ENCODE results near the gene UMAD1. TPM values are rescaled to one million over a fixed set of nuclear protein-coding genes. Genes with fewer than 3 reads are reported as not detected.

Gene UMAD1
- total RNA-seq, 2 donors from 2014 or later = 21.9 to 26.3 TPM

DNA sequence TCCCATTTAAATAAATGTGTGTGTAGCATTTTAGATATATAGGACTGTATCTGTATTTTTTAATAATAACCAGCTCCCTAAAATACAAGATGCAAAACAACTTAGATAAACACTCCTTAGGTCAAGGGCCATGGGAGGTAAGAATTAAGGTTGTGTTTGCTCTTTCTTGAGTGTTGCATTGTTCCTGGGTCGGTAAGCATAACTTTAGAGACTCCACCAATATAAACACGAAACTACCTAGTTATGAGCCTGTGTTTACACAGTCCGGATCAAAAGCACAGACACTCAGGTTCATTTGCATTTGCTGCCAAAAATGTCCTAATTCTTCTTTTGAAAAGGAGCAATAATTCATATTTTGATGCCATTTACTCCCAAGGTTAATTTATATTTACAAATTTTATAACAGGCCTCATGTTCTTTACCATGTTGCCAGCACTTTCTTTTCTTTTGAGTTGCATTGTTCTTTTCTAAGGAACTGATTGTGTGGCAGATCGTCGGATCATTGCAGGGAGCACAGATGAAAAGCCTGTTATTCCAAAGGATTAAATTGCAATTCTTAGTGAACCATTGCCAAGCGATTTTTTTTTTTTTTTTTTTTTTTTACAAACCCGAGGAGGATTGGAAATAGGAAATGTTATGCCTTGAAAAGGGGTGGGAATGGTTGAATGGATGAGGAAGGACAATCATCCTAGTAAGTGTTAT lies 282.3 kb downstream of the UMAD1 start:
- Histone ChIP-seq H3K27ac (peak overlapping the region; percentile 19), H3K9ac (ENCODE audit: low read depth in 2 of 2, low read length in 2 of 2) (no peak overlapping the region), H3K27me3 (no peaks in the 10 kb centered on the region), H3K36me3 (no peaks in the 10 kb centered on the region), H3K9me3 (no peaks in the 10 kb centered on the region), H3K4me1 (no peaks in the 10 kb centered on the region), H3K4me3 (no peak overlapping the region)
- no peak for DNase-seq
- intact Hi-C loops (cut with DNase I) = no loop called here
- TF ChIP-seq, protein P1, sequence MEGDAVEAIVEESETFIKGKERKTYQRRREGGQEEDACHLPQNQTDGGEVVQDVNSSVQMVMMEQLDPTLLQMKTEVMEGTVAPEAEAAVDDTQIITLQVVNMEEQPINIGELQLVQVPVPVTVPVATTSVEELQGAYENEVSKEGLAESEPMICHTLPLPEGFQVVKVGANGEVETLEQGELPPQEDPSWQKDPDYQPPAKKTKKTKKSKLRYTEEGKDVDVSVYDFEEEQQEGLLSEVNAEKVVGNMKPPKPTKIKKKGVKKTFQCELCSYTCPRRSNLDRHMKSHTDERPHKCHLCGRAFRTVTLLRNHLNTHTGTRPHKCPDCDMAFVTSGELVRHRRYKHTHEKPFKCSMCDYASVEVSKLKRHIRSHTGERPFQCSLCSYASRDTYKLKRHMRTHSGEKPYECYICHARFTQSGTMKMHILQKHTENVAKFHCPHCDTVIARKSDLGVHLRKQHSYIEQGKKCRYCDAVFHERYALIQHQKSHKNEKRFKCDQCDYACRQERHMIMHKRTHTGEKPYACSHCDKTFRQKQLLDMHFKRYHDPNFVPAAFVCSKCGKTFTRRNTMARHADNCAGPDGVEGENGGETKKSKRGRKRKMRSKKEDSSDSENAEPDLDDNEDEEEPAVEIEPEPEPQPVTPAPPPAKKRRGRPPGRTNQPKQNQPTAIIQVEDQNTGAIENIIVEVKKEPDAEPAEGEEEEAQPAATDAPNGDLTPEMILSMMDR (IDR thresholded peaks at IDR 0.05) = no peak

DNA sequence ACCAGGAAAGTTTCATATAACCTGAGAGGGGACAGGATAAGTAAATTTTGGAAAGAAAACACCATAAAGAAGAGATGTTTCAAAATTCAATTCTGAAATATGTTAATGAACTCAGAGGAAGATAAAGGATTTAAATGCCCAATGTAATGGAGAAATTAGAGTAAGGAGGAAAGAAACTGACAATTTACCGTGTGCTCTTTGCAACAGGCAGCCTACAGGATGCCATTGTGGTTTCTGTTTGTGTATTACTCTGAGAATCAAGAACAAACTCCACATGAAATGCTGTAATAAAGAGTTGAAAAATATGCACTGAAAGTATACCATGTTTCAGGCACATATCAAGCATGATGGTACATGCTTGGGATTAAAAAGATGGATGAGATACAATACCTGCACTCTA lies 283.3 kb downstream of the UMAD1 start:
- H3K9ac ChIP-seq (ENCODE audit: low read depth in 2 of 2, low read length in 2 of 2) = no peak overlapping the region
- H3K9me3 ChIP-seq = no peaks in the 10 kb centered on the region

DNA sequence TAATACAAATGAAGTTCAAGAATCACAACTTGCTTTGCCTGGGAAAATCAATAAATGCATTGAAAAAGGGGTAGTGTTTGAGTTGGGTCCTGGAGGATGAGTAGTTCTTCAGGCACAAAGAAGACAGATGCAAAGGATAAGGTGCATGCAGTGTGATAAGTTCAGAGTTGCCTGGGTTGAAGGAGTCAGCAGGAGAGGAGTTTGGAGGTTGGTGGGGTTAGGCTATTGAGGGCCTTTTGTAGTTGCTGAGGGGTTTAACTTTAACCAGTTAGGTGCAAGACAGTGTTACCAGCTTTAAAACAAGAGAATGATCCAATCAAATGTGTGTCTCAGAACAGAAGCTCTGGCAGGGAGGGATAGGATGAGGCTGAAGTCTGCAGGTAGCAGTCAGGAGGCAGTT lies 283.8 kb downstream of the UMAD1 start:
- Histone ChIP-seq H3K36me3 (no peaks in the 10 kb centered on the region), H3K9ac (ENCODE audit: low read depth in 2 of 2, low read length in 2 of 2) (no peak overlapping the region), H3K4me1 (no peaks in the 10 kb centered on the region), H3K4me3 (no peak overlapping the region), H3K27me3 (no peaks in the 10 kb centered on the region), H3K9me3 (no peaks in the 10 kb centered on the region), H3K27ac (no peak overlapping the region)
- intact Hi-C loops (cut with DNase I) = no loop called here
- TF ChIP-seq, protein P1 (IDR thresholded peaks at IDR 0.05) = no peak
- DNase-seq = no peak

More for the DNA sequence above, 283.3 kb downstream of the UMAD1 start:
- H3K4me3 ChIP-seq = no peak overlapping the region
- intact Hi-C loops (cut with DNase I) = no loop called here
- H3K36me3 ChIP-seq = no peaks in the 10 kb centered on the region
- no peaks in the 10 kb centered on the region for H3K27me3 ChIP-seq
- no peak for DNase-seq
- no peaks in the 10 kb centered on the region for H3K4me1 ChIP-seq
- H3K27ac ChIP-seq = no peak overlapping the region
- TF ChIP-seq, protein P1 (IDR thresholded peaks at IDR 0.05) = no peak

Other genes starting within 250 kb of the UMAD1 start
- gene COL28A1, start 104.9 kb upstream of the UMAD1 start, total RNA-seq = 1 to 10 TPM; 1.2 to 3.5 TPM
- gene MIOS, start 73.9 kb upstream of the UMAD1 start, total RNA-seq = 10 to 100 TPM; 23.7 to 26.8 TPM
- gene RPA3, start 77.9 kb downstream of the UMAD1 start, total RNA-seq = 10 to 100 TPM; 44.9 to 53.3 TPM